ENCODE measurements around the gene NNT. TPM values are rescaled to one million over a fixed set of nuclear protein-coding genes. Genes with fewer than 3 reads are reported as not detected.

Gene NNT
- polyA plus RNA-seq, 1 donor (not counting 4 experiments of a cell fraction or from before 2014, with no cell fraction given), result 23.3 TPM

- dilution Hi-C loops (cut with MboI; ENCODE audit: extremely low pct_ligation_motif_present, low sequenced_read_pairs), result no loop called here
- Histone ChIP-seq H3K27ac (ENCODE audit: control insufficient read depth, insufficient read depth, low read length) (peak overlapping the region; percentile 65), H3K4me2 (ENCODE audit: control insufficient read depth, extremely low read depth, insufficient read depth, low read depth, low read length) (peak overlapping the region; percentile 98)
Measured at GRCh38 chr5:43601454-43602260, 1.3 kb upstream of the NNT start.

GRCh38 chr5:43603344-43604217, 601 bp downstream of the NNT start:
- peaks cover 9% of the 10 kb centered on the region for H3K79me2 ChIP-seq (ENCODE audit: control insufficient read depth, insufficient read depth, low read length)
- no peaks in the 10 kb centered on the region for H3K9me1 ChIP-seq (ENCODE audit: control insufficient read depth, extremely low read depth, insufficient read depth, low read length)
- TF ChIP-seq EZH2 (IDR thresholded peaks at IDR 0.05; ENCODE audit: low read length), result no peak
- TF ChIP-seq CTCF (optimal IDR thresholded peaks at IDR 0.05 in 1 of 3, IDR thresholded peaks at IDR 0.05 in 1 of 3, conservative IDR thresholded peaks at IDR 0.05 in 1 of 3; ENCODE audit: extremely low read depth in 1 of 3, insufficient read depth in 2 of 3, low read length in 3 of 3), result no peak

More at GRCh38 chr5:43601454-43602260, 1.3 kb upstream of the NNT start:
- H3K9ac ChIP-seq (ENCODE audit: control insufficient read depth, extremely low read depth, insufficient read depth, low read length), result no peak overlapping the region
- no peaks in the 10 kb centered on the region for H3K27me3 ChIP-seq (ENCODE audit: control insufficient read depth, extremely low read depth, insufficient read depth, low read length)
- no peaks in the 10 kb centered on the region for H4K20me1 ChIP-seq (ENCODE audit: control insufficient read depth, extremely low read depth, insufficient read depth, low read length)
- no peaks in the 10 kb centered on the region for H3K9me1 ChIP-seq (ENCODE audit: control insufficient read depth, extremely low read depth, insufficient read depth, low read length)
- TF ChIP-seq EZH2 (IDR thresholded peaks at IDR 0.05; ENCODE audit: low read length) (no peak), CTCF (optimal IDR thresholded peaks at IDR 0.05 in 1 of 3, IDR thresholded peaks at IDR 0.05 in 1 of 3, conservative IDR thresholded peaks at IDR 0.05 in 1 of 3; ENCODE audit: extremely low read depth in 1 of 3, insufficient read depth in 2 of 3, low read length in 3 of 3) (no peak)
- H3K4me3 ChIP-seq (ENCODE audit: control insufficient read depth in 2 of 3, extremely low read depth in 1 of 3, insufficient read depth in 2 of 3, low read depth in 1 of 3, low read length in 3 of 3), result peak overlapping the region; percentile 70 to 96 (median 94)
- no peaks in the 10 kb centered on the region for H3K9me3 ChIP-seq (ENCODE audit: control insufficient read depth, low read depth, low read length)
- DNase-seq (ENCODE audit: low read depth, low spot score) (no peak), FAIRE-seq (no peak)
- peaks cover 30% of the 10 kb centered on the region for H3K4me1 ChIP-seq (ENCODE audit: control insufficient read depth, extremely low read depth, insufficient read depth, low read length)
- H2AFZ ChIP-seq (ENCODE audit: control insufficient read depth, low read length), result peak overlapping the region; percentile 95
- H3K79me2 ChIP-seq (ENCODE audit: control insufficient read depth, insufficient read depth, low read length), result peaks cover 9% of the 10 kb centered on the region
- H3K36me3 ChIP-seq (ENCODE audit: control insufficient read depth in 2 of 2, extremely low read depth in 1 of 2, insufficient read depth in 2 of 2, low read length in 2 of 2), result no peaks in the 10 kb centered on the region

More at GRCh38 chr5:43603344-43604217, 601 bp downstream of the NNT start:
- FAIRE-seq, result no peak
- no peaks in the 10 kb centered on the region for H3K9me3 ChIP-seq (ENCODE audit: control insufficient read depth, low read depth, low read length)
- peak overlapping the region; percentile 65 for H3K27ac ChIP-seq (ENCODE audit: control insufficient read depth, insufficient read depth, low read length)
- H3K9ac ChIP-seq (ENCODE audit: control insufficient read depth, extremely low read depth, insufficient read depth, low read length), result peak overlapping the region; percentile 82
- peak overlapping the region; percentile 70 to 96 (median 94) for H3K4me3 ChIP-seq (ENCODE audit: control insufficient read depth in 2 of 3, extremely low read depth in 1 of 3, insufficient read depth in 2 of 3, low read depth in 1 of 3, low read length in 3 of 3)
- H3K4me2 ChIP-seq (ENCODE audit: control insufficient read depth, extremely low read depth, insufficient read depth, low read depth, low read length), result peak overlapping the region; percentile 98
- H3K4me1 ChIP-seq (ENCODE audit: control insufficient read depth, extremely low read depth, insufficient read depth, low read length), result peaks cover 30% of the 10 kb centered on the region
- no peaks in the 10 kb centered on the region for H3K36me3 ChIP-seq (ENCODE audit: control insufficient read depth in 2 of 2, extremely low read depth in 1 of 2, insufficient read depth in 2 of 2, low read length in 2 of 2)
- H4K20me1 ChIP-seq (ENCODE audit: control insufficient read depth, extremely low read depth, insufficient read depth, low read length), result no peaks in the 10 kb centered on the region
- dilution Hi-C loops (cut with MboI; ENCODE audit: extremely low pct_ligation_motif_present, low sequenced_read_pairs), result no loop called here
- peak overlapping the region; percentile 95 for H2AFZ ChIP-seq (ENCODE audit: control insufficient read depth, low read length)
- no peak for DNase-seq (ENCODE audit: low read depth, low spot score)
- H3K27me3 ChIP-seq (ENCODE audit: control insufficient read depth, extremely low read depth, insufficient read depth, low read length), result no peaks in the 10 kb centered on the region

Measured in keratinocyte (primary cell).